Tibial nerve (tissue), 4 donors: ENCODE data around the gene TLK1. TPM values are rescaled to one million over a fixed set of nuclear protein-coding genes. Genes with fewer than 3 reads are reported as not detected.

Source experiments
- DNase-seq, 2 donors: peaks; one replicate each; pipeline ENCODE4 v3.0.0-alpha.2; 2019; ENCODE audit warnings: low spot score in 2 of 2
- H3K27ac ChIP-seq, 4 donors: fragments of 200-600 bp; sonication (generic) in 3 of 4; one replicate each; pipeline ENCODE4 v1.5.1; 2017 to 2019; ENCODE audit warnings: mild to moderate bottlenecking in 1 of 4
- H3K27me3 ChIP-seq, 2 donors: fragments of 200-600 bp; sonication (generic) in 1 of 2; one replicate each; pipeline versions ENCODE4 v1.5.1 to v1.6.0; 2017 to 2019
- H3K36me3 ChIP-seq, 3 donors: fragments of 200-600 bp; sonication (generic); one replicate each; pipeline ENCODE4 v1.5.1; 2018 to 2019
- H3K4me1 ChIP-seq, 4 donors: fragments of 200-600 bp; sonication (generic) in 3 of 4; one replicate each; pipeline ENCODE4 v1.5.1; 2017 to 2019
- H3K4me3 ChIP-seq, 4 donors: fragments of 200-600 bp; sonication (generic) in 3 of 4; one replicate each; pipeline ENCODE4 v1.5.1; 2017 to 2019; ENCODE audit warnings: mild to moderate bottlenecking in 1 of 4, moderate library complexity in 1 of 4
- H3K9me3 ChIP-seq, 4 donors: fragments of 200-600 bp; sonication (generic) in 3 of 4; one replicate each; pipeline ENCODE4 v1.5.1; 2017 to 2019
- EP300 ChIP-seq, 2 donors: sonication (generic); formaldehyde crosslinking; IDR thresholded peaks; one replicate each; pipeline ENCODE4 v1.6.1; 2017; ENCODE audit warnings: antibody characterized with exemption in 2 of 2, mild to moderate bottlenecking in 1 of 2
- POLR2A ChIP-seq, 2 donors: fragments of 450-650 bp; IDR thresholded peaks; one replicate each; pipeline ENCODE4 v1.6.1; 2017; ENCODE audit warnings: antibody characterized with exemption in 2 of 2, mild to moderate bottlenecking in 2 of 2, moderate library complexity in 2 of 2
- whole genome bisulfite sequencing, 2 donors: methylation state at CpG; one replicate each; pipeline ENCODE4 v1.1.5; 2018; 5-methylcytosine and 5-hydroxymethylcytosine counted together
- total RNA-seq, 4 donors: library from RNA; depleted of rRNA; stranded (reverse); fragments of >200 nt; gene quantifications; one replicate each; pipeline ENCODE4 v1.1.0, GENCODE V29; 2016
- TF ChIP-seq, protein P1 (sequence below), 5 experiments: fragments of 200-600 bp in 3 of 5; fragments of 450-650 bp in 2 of 5; sonication (generic) in 3 of 5; IDR thresholded peaks; one replicate each; pipeline ENCODE4 v1.5.1; 2016 to 2019; ENCODE audit warnings: antibody characterized with exemption in 5 of 5, mild to moderate bottlenecking in 3 of 5, moderate library complexity in 2 of 5

The TLK1 gene
- total RNA-seq, 4 donors from 2014 or later: 25.7 to 54.7 (median 45.4) TPM

DNA sequence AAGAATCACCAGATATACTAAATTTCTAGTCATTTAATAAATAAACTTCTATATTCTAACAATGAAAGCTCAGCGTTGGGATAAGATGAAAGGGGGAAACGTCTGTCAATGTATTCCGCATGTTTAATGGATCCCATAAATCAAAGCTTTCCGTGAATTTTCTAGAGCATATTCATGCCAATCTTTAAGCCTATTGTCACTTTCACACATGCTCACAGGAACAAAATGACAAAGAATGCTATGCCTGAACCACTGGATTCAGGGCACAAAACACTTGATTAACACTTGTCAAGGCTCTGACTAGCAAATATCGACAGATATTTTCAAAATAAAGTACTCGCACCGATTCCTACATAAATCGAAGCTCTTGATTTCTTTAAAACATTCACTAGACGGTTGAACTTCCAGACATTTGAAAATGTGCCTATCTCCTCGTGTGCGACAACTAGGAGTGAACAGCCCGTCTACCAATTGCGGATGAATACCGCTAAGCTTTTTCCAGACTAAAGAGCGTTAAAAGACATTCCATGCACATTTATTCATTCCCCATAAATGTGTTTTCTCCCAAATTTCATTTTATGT lies 1.8 kb downstream of the TLK1 start:
- no peak for DNase-seq
- H3K4me3 ChIP-seq: peak overlapping the region; percentile 60 to 92 (median 82)
- peaks cover 0 to 48% (median 9%) of the 10 kb centered on the region in 4 donors for H3K4me1 ChIP-seq
- no peaks in the 10 kb centered on the region for H3K27me3 ChIP-seq
- H3K9me3 ChIP-seq: no peaks in the 10 kb centered on the region
- no peak for TF ChIP-seq POLR2A (IDR thresholded peaks at IDR 0.05)
- TF ChIP-seq, protein P1, sequence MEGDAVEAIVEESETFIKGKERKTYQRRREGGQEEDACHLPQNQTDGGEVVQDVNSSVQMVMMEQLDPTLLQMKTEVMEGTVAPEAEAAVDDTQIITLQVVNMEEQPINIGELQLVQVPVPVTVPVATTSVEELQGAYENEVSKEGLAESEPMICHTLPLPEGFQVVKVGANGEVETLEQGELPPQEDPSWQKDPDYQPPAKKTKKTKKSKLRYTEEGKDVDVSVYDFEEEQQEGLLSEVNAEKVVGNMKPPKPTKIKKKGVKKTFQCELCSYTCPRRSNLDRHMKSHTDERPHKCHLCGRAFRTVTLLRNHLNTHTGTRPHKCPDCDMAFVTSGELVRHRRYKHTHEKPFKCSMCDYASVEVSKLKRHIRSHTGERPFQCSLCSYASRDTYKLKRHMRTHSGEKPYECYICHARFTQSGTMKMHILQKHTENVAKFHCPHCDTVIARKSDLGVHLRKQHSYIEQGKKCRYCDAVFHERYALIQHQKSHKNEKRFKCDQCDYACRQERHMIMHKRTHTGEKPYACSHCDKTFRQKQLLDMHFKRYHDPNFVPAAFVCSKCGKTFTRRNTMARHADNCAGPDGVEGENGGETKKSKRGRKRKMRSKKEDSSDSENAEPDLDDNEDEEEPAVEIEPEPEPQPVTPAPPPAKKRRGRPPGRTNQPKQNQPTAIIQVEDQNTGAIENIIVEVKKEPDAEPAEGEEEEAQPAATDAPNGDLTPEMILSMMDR (IDR thresholded peaks at IDR 0.05): no peak
- no peak for TF ChIP-seq EP300 (IDR thresholded peaks at IDR 0.05)
- WGBS, 2 donors: 8 to 9% methylated on average over 15 of the region's 15 CpGs
- H3K36me3 ChIP-seq: no peaks in the 10 kb centered on the region
- peak overlapping the region; percentile 93 to 99 (median 98) for H3K27ac ChIP-seq

DNA sequence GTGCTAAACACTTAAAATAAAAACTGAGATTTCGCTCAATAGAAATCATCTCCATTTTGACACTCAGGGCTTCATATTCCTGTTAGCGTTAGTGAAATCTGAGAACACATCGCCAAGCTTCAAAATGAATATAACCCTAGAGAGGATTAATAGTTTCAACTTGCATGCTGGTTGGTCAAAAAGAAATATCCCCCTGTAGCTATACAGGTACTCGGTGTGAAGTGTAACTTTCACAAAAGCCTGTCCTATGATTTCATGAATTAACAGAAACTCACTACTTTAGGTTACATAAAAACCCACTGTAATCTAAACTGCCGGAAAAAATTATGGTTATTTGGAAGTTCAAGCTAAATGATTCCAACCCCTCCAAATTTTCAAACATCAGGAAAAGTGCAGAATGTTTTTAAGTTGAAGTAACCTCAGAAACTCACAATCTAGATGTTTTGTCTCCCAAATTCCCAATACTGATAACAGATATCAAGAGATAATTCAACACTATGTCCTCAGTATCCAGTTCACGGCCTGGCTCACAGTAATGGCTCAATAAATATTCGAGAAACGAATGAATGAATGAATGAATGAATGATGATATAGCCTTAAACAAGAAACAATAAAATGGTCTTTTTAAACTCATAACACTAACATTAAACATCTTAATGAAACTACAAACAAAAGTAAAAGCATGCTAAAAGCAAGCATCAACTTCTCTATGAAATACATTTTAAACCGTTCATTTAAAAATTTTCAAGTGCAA lies 2.5 kb downstream of the TLK1 start:
- Histone ChIP-seq H3K9me3 (no peaks in the 10 kb centered on the region), H3K27ac (no peak overlapping the region), H3K36me3 (no peaks in the 10 kb centered on the region), H3K27me3 (no peaks in the 10 kb centered on the region), H3K4me3 (peak overlapping the region in 2 of 4 donors; percentile 87 to 92), H3K4me1 (peaks cover 0 to 48% (median 9%) of the 10 kb centered on the region in 4 donors)
- WGBS, 2 donors: 72 to 79% methylated on average over 9 of the region's 9 CpGs
- DNase-seq: no peak
- TF ChIP-seq POLR2A (IDR thresholded peaks at IDR 0.05): no peak

DNA sequence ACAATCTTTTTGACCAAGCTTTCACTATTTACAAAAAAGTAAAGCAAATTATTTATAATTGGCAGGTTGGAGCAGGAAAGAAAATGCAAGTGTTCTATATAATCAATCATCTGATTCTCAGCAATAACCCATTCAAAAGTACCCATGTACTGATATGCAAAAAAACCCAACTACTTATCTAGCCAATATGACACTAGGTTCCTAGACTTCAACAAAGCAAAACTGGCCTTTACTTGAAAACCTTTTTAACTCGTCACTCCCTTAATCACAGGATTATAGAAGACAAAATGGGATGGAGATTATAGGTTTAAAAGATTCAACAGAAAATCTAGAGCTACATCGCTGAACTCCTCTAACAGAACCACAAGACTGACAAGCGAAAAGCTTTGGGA lies 3.6 kb downstream of the TLK1 start:
- no peaks in the 10 kb centered on the region for H3K27me3 ChIP-seq
- H3K4me3 ChIP-seq: no peak overlapping the region
- no peaks in the 10 kb centered on the region for H3K36me3 ChIP-seq
- no peak overlapping the region for H3K27ac ChIP-seq
- no peak for DNase-seq
- 93 to 96% methylated on average over 3 of the region's 3 CpGs for WGBS, 2 donors
- TF ChIP-seq, protein P1 (IDR thresholded peaks at IDR 0.05): no peak
- no peak for TF ChIP-seq EP300 (IDR thresholded peaks at IDR 0.05)
- no peak for TF ChIP-seq POLR2A (IDR thresholded peaks at IDR 0.05)
- H3K9me3 ChIP-seq: no peaks in the 10 kb centered on the region
- peaks cover 0 to 48% (median 9%) of the 10 kb centered on the region in 4 donors for H3K4me1 ChIP-seq

DNA sequence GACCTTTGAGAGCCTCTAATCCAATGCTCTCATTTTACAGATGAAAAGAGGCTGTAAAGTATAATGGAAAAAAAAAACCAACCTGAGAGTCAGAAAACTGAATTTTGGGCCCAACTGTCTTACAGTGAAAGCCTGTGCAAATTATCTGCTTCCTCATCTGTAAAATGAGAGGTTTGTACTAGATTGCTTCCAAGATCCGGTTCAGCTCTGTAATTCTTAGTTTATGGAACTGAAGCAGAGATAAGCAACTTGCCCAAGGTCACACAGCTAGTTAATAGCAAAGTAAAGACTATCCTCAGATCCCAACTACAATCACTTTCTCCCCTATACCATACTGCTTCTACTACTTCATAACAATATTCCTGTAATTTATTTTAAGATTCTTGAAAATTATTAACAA lies 6.3 kb downstream of the TLK1 start:
- no peak for DNase-seq
- TF ChIP-seq POLR2A (IDR thresholded peaks at IDR 0.05) (no peak), EP300 (IDR thresholded peaks at IDR 0.05) (no peak)
- TF ChIP-seq, protein P1 (IDR thresholded peaks at IDR 0.05): no peak
- no peak overlapping the region for H3K27ac ChIP-seq
- no peaks in the 10 kb centered on the region for H3K36me3 ChIP-seq
- H3K27me3 ChIP-seq: no peaks in the 10 kb centered on the region
- WGBS, 2 donors: 39 to 58% methylated on average over 1 of the region's 1 CpG
- peaks cover 0 to 43% (median 12%) of the 10 kb centered on the region in 4 donors for H3K4me1 ChIP-seq
- H3K9me3 ChIP-seq: no peaks in the 10 kb centered on the region
- H3K4me3 ChIP-seq: no peak overlapping the region

DNA sequence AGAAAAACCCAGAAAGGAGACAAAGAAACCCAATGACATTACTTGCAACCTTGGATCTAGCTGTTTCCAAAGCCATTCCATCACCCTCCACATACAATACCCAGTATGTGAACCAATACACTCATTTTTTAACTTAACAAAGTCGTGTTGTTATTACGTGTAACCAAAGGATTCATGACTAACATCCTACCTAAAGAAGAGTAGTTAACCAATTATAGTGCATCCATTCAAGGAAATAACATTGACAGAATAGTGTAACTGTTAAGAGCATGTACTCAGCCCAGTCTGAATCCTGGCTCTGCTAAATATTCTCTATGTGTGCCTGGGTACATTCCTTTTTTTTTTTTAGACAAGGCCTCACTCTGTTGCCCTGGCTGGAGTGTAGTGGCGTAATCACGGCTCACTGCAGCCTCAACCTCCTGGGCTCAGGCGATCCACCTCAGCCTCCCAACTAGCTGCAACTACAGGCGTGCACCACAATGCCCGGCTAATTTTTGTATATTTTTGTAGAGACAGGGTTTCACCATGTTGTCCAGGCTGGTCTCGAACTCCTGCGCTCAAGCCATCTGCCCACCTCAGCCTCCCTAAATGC lies 9.9 kb downstream of the TLK1 start:
- TF ChIP-seq POLR2A (IDR thresholded peaks at IDR 0.05) (no peak), EP300 (IDR thresholded peaks at IDR 0.05) (no peak)
- TF ChIP-seq, protein P1 (IDR thresholded peaks at IDR 0.05): no peak
- no peaks in the 10 kb centered on the region for H3K36me3 ChIP-seq
- no peaks in the 10 kb centered on the region for H3K27me3 ChIP-seq
- no peak overlapping the region for H3K4me3 ChIP-seq
- no peak overlapping the region for H3K27ac ChIP-seq
- 90 to 94% methylated on average over 9 of the region's 9 CpGs for WGBS, 2 donors
- no peak for DNase-seq
- H3K9me3 ChIP-seq: no peaks in the 10 kb centered on the region
- peaks cover 0 to 33% (median 6%) of the 10 kb centered on the region in 4 donors for H3K4me1 ChIP-seq
